ENCODE measurements around the gene PZP.

PZP gene

DNA sequence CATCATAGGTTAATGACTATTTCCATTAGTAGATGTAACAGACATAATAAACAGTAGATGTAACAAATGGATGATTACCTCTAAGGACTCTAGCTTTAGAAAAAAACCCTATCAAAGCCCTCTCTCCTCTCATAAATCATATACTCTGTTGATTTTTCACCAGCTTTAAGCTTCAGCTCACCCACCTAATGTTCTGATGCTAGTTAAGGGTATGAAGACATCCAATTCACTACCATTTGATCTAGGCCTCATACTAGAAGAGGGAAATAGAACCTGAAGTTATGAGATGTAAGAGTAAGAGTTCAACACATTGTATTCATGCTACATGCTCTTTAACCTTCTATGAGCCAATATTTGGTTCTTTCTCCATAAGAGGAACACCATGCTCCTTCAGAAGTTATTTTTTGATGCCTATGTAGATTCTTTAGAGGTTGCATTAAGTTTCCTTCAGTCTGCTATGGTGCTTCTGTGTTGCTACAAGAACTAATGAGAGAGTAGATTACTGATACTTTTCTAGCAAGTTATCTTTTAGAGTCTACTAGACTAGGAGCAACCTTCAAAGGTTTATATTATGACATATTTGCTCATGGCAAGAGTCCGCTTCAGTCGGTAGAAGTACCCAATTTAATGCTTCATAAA is 108.5 kb downstream of the PZP start:
- DNase-seq: no peak

Data from CD4-positive, alpha-beta T cell treated with Interleukin-10 for 1 hour (primary cell).